ENCODE data around the gene KCNJ1.

DNA sequence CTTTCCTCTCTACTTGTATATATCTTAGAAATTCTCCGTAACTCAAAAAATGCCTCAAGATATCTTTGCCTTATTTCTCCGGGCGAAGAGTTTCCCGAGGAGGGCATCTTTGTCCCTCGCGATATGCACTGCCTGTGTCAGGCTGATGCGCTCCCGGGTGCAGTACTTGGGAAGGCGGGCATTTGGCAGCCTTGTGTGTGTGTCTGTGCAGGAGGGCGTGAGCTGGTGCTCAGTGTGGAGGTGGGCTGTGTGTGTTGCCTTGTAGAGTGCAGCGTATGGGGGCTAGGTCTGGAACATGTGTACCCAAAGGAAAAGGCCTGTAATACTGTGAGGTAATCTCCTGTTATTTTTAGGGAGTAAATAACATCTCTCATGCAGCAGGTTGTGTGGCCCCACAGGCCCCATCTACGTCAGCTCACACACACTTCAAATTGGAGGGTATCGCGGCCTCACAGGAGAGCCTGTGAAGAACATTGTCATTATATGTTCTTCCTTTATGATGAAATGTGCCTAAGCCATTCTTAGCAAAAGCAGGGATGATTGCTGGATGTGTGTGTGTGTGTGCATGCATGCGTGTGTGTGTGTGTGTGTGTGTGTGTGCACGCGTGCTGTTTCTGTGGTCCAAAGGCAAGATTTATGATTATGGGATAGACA lies 77.5 kb downstream of the KCNJ1 start:
- TF ChIP-seq CTCF (conservative IDR thresholded peaks at IDR 0.05; ENCODE audit: low read depth, low read length), result no peak
- TF ChIP-seq EZH2 (IDR thresholded peaks at IDR 0.05; ENCODE audit: borderline replicate concordance, low read depth, low read length, poor library complexity, severe bottlenecking), result no peak

Measured in A673 (cell line).